Stimulated activated CD8-positive, alpha-beta memory T cell treated with anti-CD3 and anti-CD28 coated beads, Interleukin-12 subunit alpha, Interleukin-12 subunit beta, amount 100 ng/mL, for 1 hour (primary cell): ENCODE measurements around the gene DPPA3.
"Not testable (repeated sequence)": the region's sequence is repeated elsewhere in the genome, so short reads cannot be mapped to it uniquely, and the experiment has no call there.

ENCODE experiments used
- DNase-seq: peaks from one replicate; pipeline ENCODE4 v3.0.0-alpha.2; 2020; ENCODE audit warnings: low read depth

The DPPA3 gene

GRCh38 chr12:7730984-7731383 lies 19.8 kb downstream of the DPPA3 start:
- DNase-seq, result not testable (repeated sequence)

- DNase-seq, result no peak
These were observed 20.3 kb downstream of the DPPA3 start for GRCh38 chr12:7731486-7731885.

- no peak for DNase-seq
These were observed 21.8 kb downstream of the DPPA3 start for GRCh38 chr12:7732993-7733392.

- no peak for DNase-seq
These were observed 36.0 kb downstream of the DPPA3 start, which contains the start of gene CLEC4C for GRCh38 chr12:7747246-7747645. CLEC4C (minus strand) TSS chr12:7747375; CDS start chr12:7747348, 27 bp downstream.

- DNase-seq, result no peak
These were observed 37.6 kb downstream of the DPPA3 start for GRCh38 chr12:7748852-7749251.

GRCh38 chr12:7749442-7749841 lies 38.2 kb downstream of the DPPA3 start:
- DNase-seq, result no peak

- DNase-seq, result no peak
These were observed 39.1 kb downstream of the DPPA3 start for GRCh38 chr12:7750350-7750749.

GRCh38 chr12:7751394-7751793 lies 40.2 kb downstream of the DPPA3 start:
- DNase-seq, result no peak

GRCh38 chr12:7751941-7752922 lies 41.0 kb downstream of the DPPA3 start:
- DNase-seq, result not testable (repeated sequence)

- not testable (repeated sequence) for DNase-seq
These were observed 44.4 kb downstream of the DPPA3 start for GRCh38 chr12:7755668-7756067.

- DNase-seq, result no peak
These were observed 45.8 kb downstream of the DPPA3 start for GRCh38 chr12:7756993-7757392.

GRCh38 chr12:7758766-7759140 lies 47.5 kb downstream of the DPPA3 start:
- DNase-seq, result no peak
